ENCODE results near the gene RAET1L.
A peak's percentile ranks its signal among the peaks of the same experiment; 100 is the strongest.
"Not testable (repeated sequence)": the region's sequence is repeated elsewhere in the genome, so short reads cannot be mapped to it uniquely, and the experiment has no call there.

RAET1L gene

GRCh38 chr6:150068720-150069648, 43.7 kb upstream of the RAET1L start, which contains the start of gene ULBP3:
Gene ULBP3 (minus strand): TSS chr6:150069121. CDS start chr6:150069066, 55 bp downstream.
- Histone ChIP-seq H3K4me1 (ENCODE audit: control extremely low read depth in 1 of 4, control insufficient read depth in 4 of 4, insufficient read depth in 4 of 4, low read length in 3 of 4) (peaks cover 0 to 15% (median 11%) of the 10 kb centered on the region in 4 experiments), H3K9me3 (ENCODE audit: control extremely low read depth in 1 of 5, control insufficient read depth in 4 of 5, insufficient read depth in 2 of 5, low read depth in 1 of 5, low read length in 4 of 5) (no peaks in the 10 kb centered on the region), H3K27ac (ENCODE audit: insufficient read depth in 1 of 2, low read depth in 1 of 2, low read length in 2 of 2, poor library complexity in 1 of 2, severe bottlenecking in 2 of 2) (no peak within 1 kb of the TSS), H3K36me3 (ENCODE audit: control insufficient read depth in 4 of 4, insufficient read depth in 4 of 4, low read length in 3 of 4) (peaks cover 0 to 6% (median 0%) of the 10 kb centered on the region in 4 experiments), H3K27me3 (replicated peaks in 2 of 5; ENCODE audit: control insufficient read depth in 4 of 5, insufficient read depth in 5 of 5, low read length in 4 of 5) (peaks cover 0 to 3% (median 0%) of the 10 kb centered on the region in 5 experiments), H3K4me3 (ENCODE audit: control insufficient read depth in 1 of 7, extremely low read depth in 1 of 7, insufficient read depth in 4 of 7, low read depth in 2 of 7, low read length in 6 of 7) (peak within 1 kb of the TSS; percentile 41 to 89 (median 76))
- WGBS (ENCODE audit: insufficient coverage) = 0% methylated on average over 52 of the region's 72 CpGs
- DNase-seq = peak; percentile 72 to 78 (median 72)
- POLR2A ChIA-PET = no interaction called here
- CTCF ChIA-PET = interaction anchor here (0.8 to 3.7 kb wide), 2 partner anchors 11 to 14 kb away, joined by 3 to 16 read pairs; no protein-coding TSS in a partner anchor

- peaks cover 0 to 15% (median 11%) of the 10 kb centered on the region in 4 experiments for H3K4me1 ChIP-seq (ENCODE audit: control extremely low read depth in 1 of 4, control insufficient read depth in 4 of 4, insufficient read depth in 4 of 4, low read length in 3 of 4)
- DNase-seq = peak in 2 of 3 donors; percentile 37 to 47
- H3K4me3 ChIP-seq (ENCODE audit: control insufficient read depth in 1 of 7, extremely low read depth in 1 of 7, insufficient read depth in 4 of 7, low read depth in 2 of 7, low read length in 6 of 7) = peak overlapping the region in 6 of 7 experiments; percentile 64 to 89 (median 76)
- H3K36me3 ChIP-seq (ENCODE audit: control insufficient read depth in 4 of 4, insufficient read depth in 4 of 4, low read length in 3 of 4) = peaks cover 0 to 6% (median 0%) of the 10 kb centered on the region in 4 experiments
- CTCF ChIA-PET = interaction anchor here (3.7 kb wide), 1 partner anchor 13 kb away, joined by 16 read pairs; no protein-coding TSS in a partner anchor
- WGBS (ENCODE audit: insufficient coverage) = 52% methylated on average over 4 of the region's 4 CpGs
- POLR2A ChIA-PET = no interaction called here
- no peaks in the 10 kb centered on the region for H3K9me3 ChIP-seq (ENCODE audit: control extremely low read depth in 1 of 5, control insufficient read depth in 4 of 5, insufficient read depth in 2 of 5, low read depth in 1 of 5, low read length in 4 of 5)
- no peak overlapping the region for H3K27ac ChIP-seq (ENCODE audit: insufficient read depth in 1 of 2, low read depth in 1 of 2, low read length in 2 of 2, poor library complexity in 1 of 2, severe bottlenecking in 2 of 2)
- peaks cover 0 to 3% (median 0%) of the 10 kb centered on the region in 5 experiments for H3K27me3 ChIP-seq (replicated peaks in 2 of 5; ENCODE audit: control insufficient read depth in 4 of 5, insufficient read depth in 5 of 5, low read length in 4 of 5)
These were observed 42.8 kb upstream of the RAET1L start for GRCh38 chr6:150068151-150068550.

GRCh38 chr6:150065083-150065482, 39.8 kb upstream of the RAET1L start:
- 94% methylated on average over 2 of the region's 2 CpGs for WGBS (ENCODE audit: insufficient coverage)
- no peak overlapping the region for H3K27ac ChIP-seq (ENCODE audit: insufficient read depth in 1 of 2, low read depth in 1 of 2, low read length in 2 of 2, poor library complexity in 1 of 2, severe bottlenecking in 2 of 2)
- no peaks in the 10 kb centered on the region for H3K9me3 ChIP-seq (ENCODE audit: control extremely low read depth in 1 of 5, control insufficient read depth in 4 of 5, insufficient read depth in 2 of 5, low read depth in 1 of 5, low read length in 4 of 5)
- CTCF ChIA-PET = no interaction called here
- POLR2A ChIA-PET = no interaction called here
- peaks cover 0 to 3% (median 0%) of the 10 kb centered on the region in 5 experiments for H3K27me3 ChIP-seq (replicated peaks in 2 of 5; ENCODE audit: control insufficient read depth in 4 of 5, insufficient read depth in 5 of 5, low read length in 4 of 5)
- H3K4me3 ChIP-seq (ENCODE audit: control insufficient read depth in 1 of 7, extremely low read depth in 1 of 7, insufficient read depth in 4 of 7, low read depth in 2 of 7, low read length in 6 of 7) = no peak overlapping the region
- peaks cover 0 to 13% (median 0%) of the 10 kb centered on the region in 4 experiments for H3K36me3 ChIP-seq (ENCODE audit: control insufficient read depth in 4 of 4, insufficient read depth in 4 of 4, low read length in 3 of 4)
- peaks cover 0 to 15% (median 12%) of the 10 kb centered on the region in 4 experiments for H3K4me1 ChIP-seq (ENCODE audit: control extremely low read depth in 1 of 4, control insufficient read depth in 4 of 4, insufficient read depth in 4 of 4, low read length in 3 of 4)
- no peak for DNase-seq

- Histone ChIP-seq H3K27me3 (replicated peaks in 2 of 5; ENCODE audit: control insufficient read depth in 4 of 5, insufficient read depth in 5 of 5, low read length in 4 of 5) (peaks cover 0 to 4% (median 0%) of the 10 kb centered on the region in 5 experiments), H3K36me3 (ENCODE audit: control insufficient read depth in 4 of 4, insufficient read depth in 4 of 4, low read length in 3 of 4) (peaks cover 0 to 13% (median 0%) of the 10 kb centered on the region in 4 experiments), H3K4me1 (ENCODE audit: control extremely low read depth in 1 of 4, control insufficient read depth in 4 of 4, insufficient read depth in 4 of 4, low read length in 3 of 4) (peaks cover 0 to 9% (median 8%) of the 10 kb centered on the region in 4 experiments), H3K4me3 (ENCODE audit: control insufficient read depth in 1 of 7, extremely low read depth in 1 of 7, insufficient read depth in 4 of 7, low read depth in 2 of 7, low read length in 6 of 7) (no peak overlapping the region), H3K9me3 (ENCODE audit: control extremely low read depth in 1 of 5, control insufficient read depth in 4 of 5, insufficient read depth in 2 of 5, low read depth in 1 of 5, low read length in 4 of 5) (no peaks in the 10 kb centered on the region), H3K27ac (ENCODE audit: insufficient read depth in 1 of 2, low read depth in 1 of 2, low read length in 2 of 2, poor library complexity in 1 of 2, severe bottlenecking in 2 of 2) (no peak overlapping the region)
- 98% methylated on average over 6 of the region's 6 CpGs for WGBS (ENCODE audit: insufficient coverage)
- CTCF ChIA-PET = no interaction called here
- DNase-seq = no peak
- POLR2A ChIA-PET = no interaction called here
These were observed 38.3 kb upstream of the RAET1L start for GRCh38 chr6:150063640-150064039.

- peaks cover 0 to 24% (median 7%) of the 10 kb centered on the region in 5 experiments for H3K27me3 ChIP-seq (replicated peaks in 2 of 5; ENCODE audit: control insufficient read depth in 4 of 5, insufficient read depth in 5 of 5, low read length in 4 of 5)
- H3K4me1 ChIP-seq (ENCODE audit: control extremely low read depth in 1 of 4, control insufficient read depth in 4 of 4, insufficient read depth in 4 of 4, low read length in 3 of 4); H3K27ac ChIP-seq (ENCODE audit: insufficient read depth in 1 of 2, low read depth in 1 of 2, low read length in 2 of 2, poor library complexity in 1 of 2, severe bottlenecking in 2 of 2); H3K9me3 ChIP-seq (ENCODE audit: control extremely low read depth in 1 of 5, control insufficient read depth in 4 of 5, insufficient read depth in 2 of 5, low read depth in 1 of 5, low read length in 4 of 5); CTCF ChIA-PET; H3K4me3 ChIP-seq (ENCODE audit: control insufficient read depth in 1 of 7, extremely low read depth in 1 of 7, insufficient read depth in 4 of 7, low read depth in 2 of 7, low read length in 6 of 7); POLR2A ChIA-PET: not testable (repeated sequence)
- peaks cover 0 to 13% (median 0%) of the 10 kb centered on the region in 4 experiments for H3K36me3 ChIP-seq (ENCODE audit: control insufficient read depth in 4 of 4, insufficient read depth in 4 of 4, low read length in 3 of 4)
- 74% methylated on average over 6 of the region's 7 CpGs for WGBS (ENCODE audit: insufficient coverage)
- DNase-seq = peak in 1 of 3 donors; percentile 23
These were observed 34.6 kb upstream of the RAET1L start for GRCh38 chr6:150059973-150060372.

GRCh38 chr6:150058986-150059385, 33.7 kb upstream of the RAET1L start:
- H3K36me3 ChIP-seq (ENCODE audit: control insufficient read depth in 4 of 4, insufficient read depth in 4 of 4, low read length in 3 of 4) = peaks cover 0 to 7% (median 0%) of the 10 kb centered on the region in 4 experiments
- CTCF ChIA-PET = no interaction called here
- WGBS (ENCODE audit: insufficient coverage) = 96% methylated on average over 6 of the region's 6 CpGs
- POLR2A ChIA-PET = no interaction called here
- no peaks in the 10 kb centered on the region for H3K9me3 ChIP-seq (ENCODE audit: control extremely low read depth in 1 of 5, control insufficient read depth in 4 of 5, insufficient read depth in 2 of 5, low read depth in 1 of 5, low read length in 4 of 5)
- no peak overlapping the region for H3K4me3 ChIP-seq (ENCODE audit: control insufficient read depth in 1 of 7, extremely low read depth in 1 of 7, insufficient read depth in 4 of 7, low read depth in 2 of 7, low read length in 6 of 7)
- H3K27ac ChIP-seq (ENCODE audit: insufficient read depth in 1 of 2, low read depth in 1 of 2, low read length in 2 of 2, poor library complexity in 1 of 2, severe bottlenecking in 2 of 2) = no peak overlapping the region
- peaks cover 0 to 3% (median 1%) of the 10 kb centered on the region in 4 experiments for H3K4me1 ChIP-seq (ENCODE audit: control extremely low read depth in 1 of 4, control insufficient read depth in 4 of 4, insufficient read depth in 4 of 4, low read length in 3 of 4)
- no peak for DNase-seq
- H3K27me3 ChIP-seq (replicated peaks in 2 of 5; ENCODE audit: control insufficient read depth in 4 of 5, insufficient read depth in 5 of 5, low read length in 4 of 5) = peaks cover 0 to 32% (median 8%) of the 10 kb centered on the region in 5 experiments
